Measurements from ENCODE around the gene KIF16B. TPM values are rescaled to one million over a fixed set of nuclear protein-coding genes. Genes with fewer than 3 reads are reported as not detected.

KIF16B gene
- total and polyA plus RNA-seq, 9 of the 15 experiments (the other 6 are each of a cell fraction or from before 2014, with no cell fraction given) = 1.00 to 10.6 (median 8.5) TPM

DNA sequence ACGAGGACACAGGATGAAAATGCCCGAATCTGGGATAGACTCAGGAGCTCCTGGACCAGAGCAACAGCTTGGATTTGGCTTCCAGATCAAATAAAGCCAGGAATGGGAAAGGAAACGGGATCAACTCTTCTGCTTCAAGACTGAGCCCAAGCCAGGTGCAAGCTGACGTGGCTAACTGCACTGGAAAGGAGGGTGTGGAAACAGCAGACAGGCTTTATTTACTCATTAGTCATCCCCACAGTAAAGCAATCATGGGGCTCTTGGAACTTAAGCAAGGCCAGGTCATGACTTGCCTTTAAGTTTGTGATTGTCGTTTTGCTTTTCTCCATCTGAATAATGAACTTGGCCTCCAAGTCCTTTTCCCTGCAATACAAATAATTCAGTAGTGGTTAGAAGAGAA, 45.2 kb downstream of the KIF16B start (continued):
- TF ChIP-seq MAFG (tag; conservative IDR thresholded peaks at IDR 0.05) = peak; percentile 45
- TF ChIP-seq, protein P1, sequence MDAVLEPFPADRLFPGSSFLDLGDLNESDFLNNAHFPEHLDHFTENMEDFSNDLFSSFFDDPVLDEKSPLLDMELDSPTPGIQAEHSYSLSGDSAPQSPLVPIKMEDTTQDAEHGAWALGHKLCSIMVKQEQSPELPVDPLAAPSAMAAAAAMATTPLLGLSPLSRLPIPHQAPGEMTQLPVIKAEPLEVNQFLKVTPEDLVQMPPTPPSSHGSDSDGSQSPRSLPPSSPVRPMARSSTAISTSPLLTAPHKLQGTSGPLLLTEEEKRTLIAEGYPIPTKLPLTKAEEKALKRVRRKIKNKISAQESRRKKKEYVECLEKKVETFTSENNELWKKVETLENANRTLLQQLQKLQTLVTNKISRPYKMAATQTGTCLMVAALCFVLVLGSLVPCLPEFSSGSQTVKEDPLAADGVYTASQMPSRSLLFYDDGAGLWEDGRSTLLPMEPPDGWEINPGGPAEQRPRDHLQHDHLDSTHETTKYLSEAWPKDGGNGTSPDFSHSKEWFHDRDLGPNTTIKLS (IDR thresholded peaks at IDR 0.05; ENCODE audit: borderline replicate concordance, low read depth) = peak; percentile 56; the same call in 1 of the 2 replicates
- TF ChIP-seq ZNF311 (CRISPR knock-in tag; IDR thresholded peaks at IDR 0.05) = no peak
- TF ChIP-seq, protein P2, sequence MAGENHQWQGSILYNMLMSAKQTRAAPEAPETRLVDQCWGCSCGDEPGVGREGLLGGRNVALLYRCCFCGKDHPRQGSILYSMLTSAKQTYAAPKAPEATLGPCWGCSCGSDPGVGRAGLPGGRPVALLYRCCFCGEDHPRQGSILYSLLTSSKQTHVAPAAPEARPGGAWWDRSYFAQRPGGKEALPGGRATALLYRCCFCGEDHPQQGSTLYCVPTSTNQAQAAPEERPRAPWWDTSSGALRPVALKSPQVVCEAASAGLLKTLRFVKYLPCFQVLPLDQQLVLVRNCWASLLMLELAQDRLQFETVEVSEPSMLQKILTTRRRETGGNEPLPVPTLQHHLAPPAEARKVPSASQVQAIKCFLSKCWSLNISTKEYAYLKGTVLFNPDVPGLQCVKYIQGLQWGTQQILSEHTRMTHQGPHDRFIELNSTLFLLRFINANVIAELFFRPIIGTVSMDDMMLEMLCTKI (IDR thresholded peaks at IDR 0.05; ENCODE audit: partially characterized antibody) = no peak
- no peak for TF ChIP-seq CEBPG (CRISPR knock-in tag; IDR thresholded peaks at IDR 0.05)
- peak in 1 of 2 experiments; percentile 63; a peak in 2 of 4 replicates for TF ChIP-seq CEBPG (tag; conservative IDR thresholded peaks at IDR 0.05 in 1 of 2, IDR thresholded peaks at IDR 0.05 in 1 of 2)
- peak; percentile 61 to 66; a peak in 2 of 4 replicates for TF ChIP-seq FOXA3 (CRISPR knock-in tag; conservative IDR thresholded peaks at IDR 0.05 in 1 of 2, IDR thresholded peaks at IDR 0.05 in 1 of 2)
- no peak for TF ChIP-seq NCOA4 (IDR thresholded peaks at IDR 0.05; ENCODE audit: partially characterized antibody)
- peak; percentile 72 for TF ChIP-seq FOSL1 (tag; conservative IDR thresholded peaks at IDR 0.05)
- peak; percentile 30 for TF ChIP-seq MEIS2 (IDR thresholded peaks at IDR 0.05; ENCODE audit: partially characterized antibody)
